Chondrocyte (in vitro differentiated cells): ENCODE measurements around the gene HLA-DPB1. TPM values are rescaled to one million over a fixed set of nuclear protein-coding genes. Genes with fewer than 3 reads are reported as not detected.
"Not testable (repeated sequence)": the region's sequence is repeated elsewhere in the genome, so short reads cannot be mapped to it uniquely, and the experiment has no call there.

Experiments
- DNase-seq: peaks from one replicate; pipeline ENCODE4 v3.0.0; 2021; ENCODE audit warnings: mixed read lengths, low spot score
- H3K27ac Mint-ChIP-seq: one replicate; pipeline ENCODE4 v1.8.0; 2021; ENCODE audit warnings: mild to moderate bottlenecking, moderate library complexity, mixed read lengths; ENCODE audit not compliant: unreplicated experiment
- H3K27me3 Mint-ChIP-seq: 2 replicates; pipeline ENCODE4 v1.8.0; 2021; ENCODE audit warnings: low read depth, mixed read lengths
- H3K36me3 Mint-ChIP-seq: 2 replicates; pipeline ENCODE4 v1.8.0; 2021; ENCODE audit warnings: low read depth, mixed read lengths
- H3K4me1 Mint-ChIP-seq: 2 replicates; pipeline ENCODE4 v1.8.0; 2021; ENCODE audit warnings: low read depth, mild to moderate bottlenecking, mixed read lengths
- H3K4me3 Mint-ChIP-seq: one replicate; pipeline ENCODE4 v1.8.0; 2021; ENCODE audit warnings: mild to moderate bottlenecking, moderate library complexity, mixed read lengths; ENCODE audit not compliant: unreplicated experiment
- H3K9me3 Mint-ChIP-seq: 2 replicates; pipeline ENCODE4 v1.8.0; 2021; ENCODE audit warnings: low read depth, mixed read lengths
- total RNA-seq: library from RNA; stranded (reverse); gene quantifications from 3 replicates; pipeline ENCODE4 v1.2.1, GENCODE V29; 2021
- TF ChIP-seq, protein P1 (sequence below): fragments of 200-600 bp; sonication (generic); IDR thresholded peaks from 2 replicates; pipeline ENCODE4 v1.5.0; 2021; ENCODE audit warnings: antibody characterized with exemption, mild to moderate bottlenecking, moderate library complexity

The HLA-DPB1 gene
- total RNA-seq, 1 donor from 2014 or later: 2.9 TPM

DNA sequence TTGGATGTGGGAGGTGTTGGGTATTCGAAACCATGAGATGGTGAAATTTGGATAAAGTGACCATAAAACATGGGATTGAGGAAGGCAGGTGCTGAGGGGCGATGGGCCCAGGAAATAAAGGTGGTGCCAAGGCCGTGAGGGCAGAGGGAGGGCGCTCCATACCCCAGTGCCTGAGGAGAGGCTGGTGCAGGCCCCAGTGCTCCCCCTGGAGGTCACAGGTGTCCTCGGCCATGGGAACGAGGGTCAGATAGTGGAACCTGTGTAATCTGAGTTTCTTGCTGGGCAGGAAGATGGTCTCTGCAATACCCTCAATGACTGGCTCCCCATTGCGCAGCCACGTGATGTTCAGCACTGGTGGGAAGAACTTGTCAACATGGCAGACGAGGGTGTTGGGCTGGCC is 16.2 kb downstream of the HLA-DPB1 start:
- no peak for DNase-seq
- TF ChIP-seq, protein P1, sequence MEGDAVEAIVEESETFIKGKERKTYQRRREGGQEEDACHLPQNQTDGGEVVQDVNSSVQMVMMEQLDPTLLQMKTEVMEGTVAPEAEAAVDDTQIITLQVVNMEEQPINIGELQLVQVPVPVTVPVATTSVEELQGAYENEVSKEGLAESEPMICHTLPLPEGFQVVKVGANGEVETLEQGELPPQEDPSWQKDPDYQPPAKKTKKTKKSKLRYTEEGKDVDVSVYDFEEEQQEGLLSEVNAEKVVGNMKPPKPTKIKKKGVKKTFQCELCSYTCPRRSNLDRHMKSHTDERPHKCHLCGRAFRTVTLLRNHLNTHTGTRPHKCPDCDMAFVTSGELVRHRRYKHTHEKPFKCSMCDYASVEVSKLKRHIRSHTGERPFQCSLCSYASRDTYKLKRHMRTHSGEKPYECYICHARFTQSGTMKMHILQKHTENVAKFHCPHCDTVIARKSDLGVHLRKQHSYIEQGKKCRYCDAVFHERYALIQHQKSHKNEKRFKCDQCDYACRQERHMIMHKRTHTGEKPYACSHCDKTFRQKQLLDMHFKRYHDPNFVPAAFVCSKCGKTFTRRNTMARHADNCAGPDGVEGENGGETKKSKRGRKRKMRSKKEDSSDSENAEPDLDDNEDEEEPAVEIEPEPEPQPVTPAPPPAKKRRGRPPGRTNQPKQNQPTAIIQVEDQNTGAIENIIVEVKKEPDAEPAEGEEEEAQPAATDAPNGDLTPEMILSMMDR: peak; percentile 36
- peaks cover 54% of the 10 kb centered on the region for H3K27me3 Mint-ChIP-seq

GRCh38 chr6:33092385-33092784 is 16.6 kb downstream of the HLA-DPB1 start:
- no peak for DNase-seq
- H3K4me3 Mint-ChIP-seq: no peak overlapping the region

More for the DNA sequence above, 16.2 kb downstream of the HLA-DPB1 start:
- H3K4me3 Mint-ChIP-seq: no peak overlapping the region
- no peaks in the 10 kb centered on the region for H3K36me3 Mint-ChIP-seq
- H3K9me3 Mint-ChIP-seq: no peaks in the 10 kb centered on the region
- peaks cover 10% of the 10 kb centered on the region for H3K4me1 Mint-ChIP-seq
- no peak overlapping the region for H3K27ac Mint-ChIP-seq

DNA sequence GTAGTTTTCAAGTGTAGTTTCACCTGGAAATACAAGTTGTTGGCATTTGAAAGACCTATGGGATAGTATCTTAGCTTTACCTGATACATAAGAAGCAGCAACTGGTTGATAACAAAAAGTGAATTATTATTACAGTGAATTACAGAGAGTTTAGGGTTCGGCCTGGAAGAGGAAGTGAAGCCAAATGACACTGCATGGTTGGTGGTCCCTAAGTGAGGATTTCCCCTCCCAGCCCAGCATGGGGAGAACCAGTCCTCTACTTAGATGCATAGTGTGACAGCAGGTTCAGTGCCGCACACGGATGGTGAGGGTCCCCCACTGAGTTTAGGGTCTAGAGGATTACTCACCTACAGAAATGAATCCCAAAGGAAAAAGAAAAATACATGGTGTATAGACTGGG is 18.1 kb downstream of the HLA-DPB1 start:
- H3K4me3 Mint-ChIP-seq: no peak overlapping the region
- peaks cover 59% of the 10 kb centered on the region for H3K27me3 Mint-ChIP-seq
- H3K4me1 Mint-ChIP-seq: peaks cover 10% of the 10 kb centered on the region
- TF ChIP-seq, protein P1: no peak
- H3K36me3 Mint-ChIP-seq: peaks cover 3% of the 10 kb centered on the region
- DNase-seq: no peak
- no peak overlapping the region for H3K27ac Mint-ChIP-seq
- peaks cover 14% of the 10 kb centered on the region for H3K9me3 Mint-ChIP-seq

More at GRCh38 chr6:33092385-33092784, 16.6 kb downstream of the HLA-DPB1 start:
- Mint-ChIP-seq H3K27me3 (peaks cover 56% of the 10 kb centered on the region), H3K9me3 (peaks cover 1% of the 10 kb centered on the region), H3K27ac (no peak overlapping the region), H3K36me3 (no peaks in the 10 kb centered on the region), H3K4me1 (peaks cover 10% of the 10 kb centered on the region)
- TF ChIP-seq, protein P1: no peak

GRCh38 chr6:33095681-33096080 is 19.9 kb downstream of the HLA-DPB1 start:
- TF ChIP-seq, protein P1: no peak
- peaks cover 10% of the 10 kb centered on the region for H3K36me3 Mint-ChIP-seq
- H3K27me3 Mint-ChIP-seq: peaks cover 56% of the 10 kb centered on the region
- H3K4me3 Mint-ChIP-seq: no peak overlapping the region
- DNase-seq: no peak
- peaks cover 5% of the 10 kb centered on the region for H3K4me1 Mint-ChIP-seq
- peaks cover 30% of the 10 kb centered on the region for H3K9me3 Mint-ChIP-seq
- no peak overlapping the region for H3K27ac Mint-ChIP-seq

DNA sequence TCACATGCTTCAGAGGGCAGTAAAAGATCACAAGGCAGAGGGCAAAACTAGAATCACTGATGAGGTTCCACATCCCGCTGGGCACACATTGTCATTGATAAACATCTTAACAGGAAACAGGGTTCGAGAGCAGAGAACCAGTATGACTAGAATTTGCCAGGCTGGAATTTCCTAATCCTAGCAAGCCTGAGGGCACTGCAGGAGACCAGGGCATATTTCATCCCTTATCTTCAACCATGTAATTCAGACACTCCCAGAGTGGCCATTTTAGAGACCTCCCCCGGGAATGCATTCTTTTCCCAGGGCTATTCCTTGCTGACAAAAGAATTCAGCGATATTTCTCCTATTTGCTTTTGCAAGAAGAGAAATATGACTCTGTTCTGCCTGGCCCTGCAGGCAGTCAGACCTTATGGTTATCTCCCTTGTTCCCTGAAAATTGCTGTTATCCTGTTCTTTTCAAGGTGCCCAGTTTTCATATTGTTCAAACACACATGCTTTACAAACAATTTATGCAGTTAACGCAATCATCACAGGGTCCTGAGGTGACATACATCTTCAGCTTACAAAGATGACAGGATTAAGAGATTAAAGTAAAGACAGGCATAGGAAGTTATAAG is 25.4 kb downstream of the HLA-DPB1 start:
- not testable (repeated sequence) for H3K4me1 Mint-ChIP-seq, DNase-seq, H3K4me3 Mint-ChIP-seq, H3K27ac Mint-ChIP-seq
- Mint-ChIP-seq H3K27me3 (peaks cover 61% of the 10 kb centered on the region), H3K36me3 (peaks cover 13% of the 10 kb centered on the region), H3K9me3 (peaks cover 44% of the 10 kb centered on the region)

DNA sequence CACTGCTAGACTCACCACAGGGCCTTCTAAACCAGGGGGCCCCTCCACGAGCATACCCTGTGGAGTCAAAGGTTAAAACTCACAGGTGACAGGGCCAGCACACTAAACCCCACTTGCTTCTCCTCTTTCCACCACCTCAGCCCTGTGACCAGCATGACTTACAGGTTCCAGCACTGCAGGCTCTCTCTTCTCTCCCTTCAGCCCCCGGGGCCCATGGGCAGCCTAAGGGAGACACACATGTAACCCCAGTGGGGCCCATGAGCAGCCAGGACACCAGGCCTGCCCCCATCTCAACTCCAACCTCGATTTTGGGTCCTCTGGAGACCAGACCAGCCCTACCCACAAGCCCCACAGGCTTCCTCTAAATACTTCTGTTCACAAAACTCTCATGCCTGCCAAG is 28.0 kb downstream of the HLA-DPB1 start:
- Mint-ChIP-seq H3K9me3 (peaks cover 29% of the 10 kb centered on the region), H3K27ac (no peak overlapping the region), H3K4me3 (no peak overlapping the region), H3K27me3 (peaks cover 66% of the 10 kb centered on the region), H3K36me3 (peaks cover 10% of the 10 kb centered on the region), H3K4me1 (no peaks in the 10 kb centered on the region)
- TF ChIP-seq, protein P1: no peak
- DNase-seq: no peak
